ENCODE results near the gene CCDC112.

DNA sequence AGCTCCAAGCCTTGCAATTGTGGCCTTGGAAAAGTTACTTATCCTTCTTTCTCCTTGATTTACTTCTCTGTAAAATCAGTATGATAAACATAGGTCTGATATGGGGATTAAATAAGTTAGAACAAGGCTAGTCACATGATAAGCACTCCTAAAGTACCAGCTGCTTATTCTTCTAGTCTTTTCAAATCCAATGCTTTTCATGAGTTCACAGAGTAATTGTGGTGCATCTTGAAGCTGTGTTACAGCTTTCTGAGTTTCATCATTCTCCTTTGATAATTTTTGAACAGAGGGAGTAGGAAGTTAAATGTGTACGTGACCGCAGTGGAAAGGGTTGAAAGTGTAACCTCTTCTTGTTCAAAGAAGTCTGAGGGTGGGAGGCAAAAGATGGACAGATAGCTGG is 38.8 kb upstream of the CCDC112 start:
- TF ChIP-seq ISL1 (CRISPR knock-in tag; IDR thresholded peaks at IDR 0.05), result no peak
- no peak for TF ChIP-seq ZFP30 (CRISPR knock-in tag; IDR thresholded peaks at IDR 0.05)
- TF ChIP-seq, protein P1, sequence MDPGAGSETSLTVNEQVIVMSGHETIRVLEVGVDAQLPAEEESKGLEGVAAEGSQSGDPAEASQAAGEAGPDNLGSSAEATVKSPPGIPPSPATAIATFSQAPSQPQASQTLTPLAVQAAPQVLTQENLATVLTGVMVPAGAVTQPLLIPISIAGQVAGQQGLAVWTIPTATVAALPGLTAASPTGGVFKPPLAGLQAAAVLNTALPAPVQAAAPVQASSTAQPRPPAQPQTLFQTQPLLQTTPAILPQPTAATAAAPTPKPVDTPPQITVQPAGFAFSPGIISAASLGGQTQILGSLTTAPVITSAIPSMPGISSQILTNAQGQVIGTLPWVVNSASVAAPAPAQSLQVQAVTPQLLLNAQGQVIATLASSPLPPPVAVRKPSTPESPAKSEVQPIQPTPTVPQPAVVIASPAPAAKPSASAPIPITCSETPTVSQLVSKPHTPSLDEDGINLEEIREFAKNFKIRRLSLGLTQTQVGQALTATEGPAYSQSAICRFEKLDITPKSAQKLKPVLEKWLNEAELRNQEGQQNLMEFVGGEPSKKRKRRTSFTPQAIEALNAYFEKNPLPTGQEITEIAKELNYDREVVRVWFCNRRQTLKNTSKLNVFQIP (CRISPR knock-in tag; IDR thresholded peaks at IDR 0.05; ENCODE audit: borderline replicate concordance, low read depth), result no peak

Data from SK-N-SH treated with all-trans-retinoic acid at 6 μM for 48 hours (cell line).